ENCODE results near the gene SLC4A5.
"Not testable (repeated sequence)": the region's sequence is repeated elsewhere in the genome, so short reads cannot be mapped to it uniquely, and the experiment has no call there.

The SLC4A5 gene

DNA sequence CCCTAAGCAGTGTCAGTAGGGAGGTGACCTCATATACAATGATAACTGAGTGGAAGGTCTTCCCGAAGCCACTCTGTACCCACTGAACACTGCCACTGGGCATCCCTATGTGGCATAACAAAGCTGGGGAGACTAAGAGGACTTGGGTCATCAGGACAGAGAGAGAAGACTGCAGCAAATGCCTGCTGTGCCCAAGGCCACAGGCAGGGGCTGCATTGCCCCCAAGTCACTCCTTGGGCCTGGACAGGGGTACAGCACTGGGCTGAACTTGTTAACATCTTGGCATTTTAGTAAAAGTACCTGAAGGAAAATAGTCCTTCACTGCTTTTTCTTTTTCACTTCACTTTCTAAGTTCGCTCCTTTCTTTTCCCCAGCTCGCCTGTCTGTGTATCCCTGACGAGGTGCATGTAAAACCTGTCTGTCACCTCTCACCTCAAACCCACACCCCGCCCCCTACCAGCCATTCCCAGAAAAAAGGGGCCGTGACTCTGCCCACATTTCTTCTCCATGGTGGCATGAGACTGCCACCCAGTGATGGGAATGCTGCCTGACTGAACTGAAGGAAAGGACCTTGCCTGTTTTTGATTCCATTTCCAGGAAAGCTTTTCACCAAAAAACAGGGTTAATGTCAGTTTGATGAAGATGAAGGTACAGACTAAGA, 81.9 kb downstream of the SLC4A5 start:
- DNase-seq = no peak

DNA sequence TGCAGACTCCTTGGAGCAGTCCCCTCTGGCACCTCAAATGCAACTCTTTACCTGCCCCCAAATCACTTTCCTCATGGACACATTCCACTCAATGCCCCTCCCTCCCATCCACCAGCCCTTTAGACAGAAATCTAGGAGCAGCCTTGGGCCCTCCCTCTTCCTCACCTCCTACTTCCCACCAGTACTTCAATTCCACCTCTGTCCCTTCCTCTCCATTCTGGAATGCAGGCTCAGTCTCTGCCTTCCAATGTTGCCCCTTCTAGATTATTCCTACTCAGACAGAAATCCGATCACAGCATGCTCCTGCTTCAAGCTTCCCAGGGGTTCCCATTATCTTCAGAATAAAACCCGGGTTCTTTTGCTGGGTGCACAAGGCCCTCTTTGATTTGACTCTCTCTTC, 82.7 kb downstream of the SLC4A5 start:
- DNase-seq = no peak

DNA sequence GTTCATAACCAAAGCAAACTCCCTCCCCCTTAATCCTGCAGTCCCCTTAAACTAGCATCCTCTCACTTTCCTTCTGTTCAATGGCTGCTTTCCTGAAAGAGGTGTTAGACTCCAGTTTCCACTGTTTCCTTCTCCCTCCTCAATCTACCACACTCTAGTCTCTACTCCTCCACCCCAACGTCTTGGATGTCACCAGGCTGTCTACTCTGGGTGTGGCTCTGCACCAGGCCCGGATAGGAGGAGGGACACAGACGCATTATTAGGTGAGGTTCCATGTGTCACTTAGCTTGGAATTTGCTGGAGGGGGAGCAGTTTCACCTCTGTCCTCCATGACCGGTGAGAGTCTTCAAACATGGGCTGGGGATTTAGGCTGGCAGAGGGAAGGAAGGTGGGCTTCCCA, 83.5 kb downstream of the SLC4A5 start:
- DNase-seq = no peak

DNA sequence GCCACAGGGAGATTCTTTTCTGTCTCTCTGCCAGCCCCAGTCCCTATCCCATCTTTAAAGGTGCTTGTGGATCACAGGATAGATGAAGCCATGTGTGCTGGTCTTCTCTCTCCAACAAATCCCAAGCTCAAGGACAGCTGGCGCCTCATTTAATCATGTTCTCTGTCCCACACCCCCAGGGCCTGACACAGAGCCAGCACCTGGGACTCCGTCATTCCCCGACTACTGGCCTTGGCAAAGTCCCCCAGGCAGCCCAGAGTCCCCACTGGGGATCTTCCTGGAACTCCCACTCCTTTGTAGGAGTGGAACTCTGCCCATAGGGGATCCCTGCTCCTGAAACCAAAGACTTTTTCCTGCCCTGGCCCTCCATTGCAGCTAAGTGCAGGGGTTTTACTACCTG, 84.0 kb downstream of the SLC4A5 start:
- DNase-seq = no peak

DNA sequence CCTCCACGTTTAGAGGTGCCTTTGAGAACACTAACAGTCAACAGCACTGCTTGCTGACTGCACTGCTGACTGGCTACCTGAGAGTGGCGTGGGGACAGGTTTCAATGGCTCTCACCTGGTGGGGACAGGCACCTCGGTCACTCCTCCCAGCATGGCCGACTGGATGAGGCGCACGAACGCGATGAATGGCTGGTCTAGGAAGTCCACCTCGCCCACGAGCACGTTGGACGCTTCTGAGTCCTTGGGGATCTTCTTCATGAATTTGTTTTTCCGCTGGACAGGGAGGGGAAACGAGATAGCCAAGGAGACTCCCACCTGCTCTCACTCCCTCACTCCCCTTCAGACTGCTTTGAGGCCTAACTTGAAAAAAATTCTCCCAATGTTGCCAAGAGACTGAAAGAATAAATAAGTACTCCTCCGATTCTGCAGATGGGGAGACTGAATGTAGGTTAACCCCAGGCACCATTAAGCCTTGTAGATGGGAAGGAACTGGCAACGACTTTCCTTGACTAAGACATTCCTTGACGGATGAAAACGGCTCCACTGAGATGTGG, 87.5 kb downstream of the SLC4A5 start:
- no peak for DNase-seq

DNA sequence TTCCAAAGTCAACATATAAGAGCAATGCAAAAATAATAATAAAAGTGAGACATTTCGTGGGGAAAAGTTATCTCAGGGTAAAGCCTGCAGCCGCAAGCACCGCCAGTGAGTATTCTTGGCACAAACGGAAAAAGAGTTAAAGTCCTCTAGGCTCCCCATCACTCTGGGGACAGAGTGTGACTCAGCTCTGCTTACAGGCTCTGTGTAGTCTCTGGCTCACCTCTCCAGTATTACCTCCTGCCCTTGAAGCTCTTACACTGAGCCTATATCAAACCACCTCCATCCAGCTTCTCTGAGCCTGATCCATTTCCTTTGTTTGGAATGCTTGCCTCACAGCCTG, 89.3 kb downstream of the SLC4A5 start:
- no peak for DNase-seq

DNA sequence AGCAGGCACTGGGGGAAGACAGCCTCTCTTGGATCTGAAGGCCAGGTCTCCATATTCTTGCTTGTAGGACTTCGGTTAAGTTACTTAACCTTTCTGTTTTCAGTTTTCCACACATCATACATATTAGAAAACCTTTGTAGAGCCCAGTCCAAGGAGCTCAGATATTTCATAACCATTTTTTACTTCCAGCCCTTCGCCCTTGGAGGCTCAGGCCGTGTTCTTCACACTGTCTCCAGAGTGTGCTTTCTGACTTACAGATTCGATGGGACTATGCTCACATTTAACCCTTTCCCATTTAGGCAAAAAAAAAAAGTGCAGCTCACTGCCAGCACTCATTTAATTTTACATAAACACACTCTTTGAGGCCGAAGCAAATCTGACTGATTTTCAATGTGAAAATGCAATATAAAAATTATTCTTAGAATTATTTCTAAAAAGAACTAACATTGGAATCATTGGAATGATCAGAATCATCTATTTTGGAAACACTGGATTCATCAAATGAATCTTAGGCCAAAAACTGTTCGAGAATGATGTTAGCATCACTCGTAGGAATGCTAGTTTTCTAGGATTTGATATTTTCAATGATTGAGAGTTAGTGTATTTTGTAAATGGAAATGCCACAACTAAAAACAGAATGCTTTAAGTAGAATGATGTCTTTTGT, 89.8 kb downstream of the SLC4A5 start:
- DNase-seq = no peak

DNA sequence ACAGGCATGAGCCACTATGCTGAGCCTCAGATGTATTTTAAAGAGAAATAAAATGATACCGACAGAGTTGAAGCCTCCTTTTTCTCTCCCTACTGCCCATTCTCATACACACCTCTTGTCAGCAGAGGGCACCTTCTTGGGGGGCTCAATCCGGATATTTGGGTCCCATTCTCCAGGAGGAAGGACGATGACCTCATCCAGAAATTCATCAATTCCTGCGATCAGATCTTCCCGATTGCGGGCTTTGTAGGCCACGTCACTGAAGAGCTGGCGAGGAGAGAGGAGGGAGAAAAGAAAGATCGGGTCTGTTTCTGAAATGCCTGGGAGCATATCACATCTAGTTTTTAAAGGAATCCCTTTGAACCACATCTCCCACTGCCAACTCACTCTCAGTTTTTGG, 90.4 kb downstream of the SLC4A5 start:
- DNase-seq = no peak

DNA sequence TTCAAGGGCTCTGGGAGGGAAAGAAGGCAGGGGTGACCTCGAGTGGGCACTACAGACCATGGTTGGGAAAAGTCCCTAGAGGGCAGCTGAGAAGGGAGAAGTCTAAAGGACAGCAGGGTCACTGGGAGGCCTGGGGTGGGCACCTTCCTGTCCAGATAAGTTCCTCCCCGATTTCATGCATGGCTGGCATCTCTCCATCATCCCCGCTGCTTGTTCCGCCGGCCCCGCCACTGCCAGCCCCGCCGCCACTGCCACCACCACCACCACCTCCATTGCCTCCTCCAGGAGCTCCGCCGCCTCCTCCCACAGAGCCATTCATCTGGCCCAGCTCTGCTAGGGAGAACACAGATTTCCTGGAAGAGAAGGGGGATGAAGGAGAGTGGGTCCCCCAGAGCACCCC, 91.2 kb downstream of the SLC4A5 start:
- DNase-seq = no peak

DNA sequence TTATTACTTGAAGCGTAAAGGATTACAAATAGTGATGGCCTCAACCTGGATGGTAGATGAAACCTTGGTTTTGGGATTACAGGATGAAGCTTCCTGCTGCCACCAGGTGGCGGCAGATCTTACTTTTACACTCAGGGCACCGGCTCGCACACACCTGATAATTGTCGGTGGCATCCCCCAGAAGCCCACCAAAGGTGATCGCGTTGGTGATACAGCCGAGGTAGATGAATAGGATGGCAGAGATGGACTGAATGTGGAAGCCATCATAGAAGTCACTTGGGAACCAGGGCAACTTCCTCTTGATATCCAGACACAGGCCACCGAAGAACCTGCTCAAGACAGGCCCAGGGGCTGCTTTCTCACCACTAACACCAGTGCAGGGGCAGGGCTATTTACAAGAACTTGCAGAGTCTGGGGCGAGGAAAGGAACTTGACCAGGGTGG, 93.0 kb downstream of the SLC4A5 start:
- DNase-seq = peak; percentile 23

DNA sequence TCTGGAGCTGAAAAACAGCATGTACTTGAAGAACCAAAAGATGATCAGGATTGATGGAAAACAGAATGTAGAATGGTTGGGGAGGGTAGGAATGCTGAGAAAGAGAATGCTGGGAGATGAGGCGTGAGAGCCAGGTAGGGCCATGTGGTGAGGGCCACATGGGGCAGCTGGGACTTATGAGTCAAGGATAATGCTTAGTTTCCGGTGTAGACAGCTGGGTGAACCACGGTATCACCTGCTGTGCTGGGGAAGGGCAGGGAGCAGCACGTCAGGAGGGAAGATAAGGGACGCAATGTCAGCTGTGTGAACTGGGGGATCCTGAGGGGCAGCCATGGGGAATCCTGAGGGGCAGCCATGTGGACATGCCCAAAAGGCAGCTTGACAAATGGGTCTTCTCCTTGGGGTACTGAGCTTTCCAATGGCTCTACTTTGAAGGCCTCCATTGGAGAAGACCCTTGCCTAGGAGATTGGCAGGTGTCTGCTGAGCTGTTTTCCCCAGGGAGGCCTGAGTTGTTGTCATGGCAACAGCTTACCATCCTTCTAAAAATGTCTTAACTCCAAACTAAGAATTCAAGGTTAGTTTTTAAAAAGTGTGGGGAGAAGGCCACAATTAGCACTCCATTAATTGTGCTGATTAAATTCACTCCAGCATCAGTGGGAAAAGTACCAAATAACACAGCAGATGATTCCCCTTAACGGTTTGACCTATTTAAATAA, 93.7 kb downstream of the SLC4A5 start:
- DNase-seq = no peak

DNA sequence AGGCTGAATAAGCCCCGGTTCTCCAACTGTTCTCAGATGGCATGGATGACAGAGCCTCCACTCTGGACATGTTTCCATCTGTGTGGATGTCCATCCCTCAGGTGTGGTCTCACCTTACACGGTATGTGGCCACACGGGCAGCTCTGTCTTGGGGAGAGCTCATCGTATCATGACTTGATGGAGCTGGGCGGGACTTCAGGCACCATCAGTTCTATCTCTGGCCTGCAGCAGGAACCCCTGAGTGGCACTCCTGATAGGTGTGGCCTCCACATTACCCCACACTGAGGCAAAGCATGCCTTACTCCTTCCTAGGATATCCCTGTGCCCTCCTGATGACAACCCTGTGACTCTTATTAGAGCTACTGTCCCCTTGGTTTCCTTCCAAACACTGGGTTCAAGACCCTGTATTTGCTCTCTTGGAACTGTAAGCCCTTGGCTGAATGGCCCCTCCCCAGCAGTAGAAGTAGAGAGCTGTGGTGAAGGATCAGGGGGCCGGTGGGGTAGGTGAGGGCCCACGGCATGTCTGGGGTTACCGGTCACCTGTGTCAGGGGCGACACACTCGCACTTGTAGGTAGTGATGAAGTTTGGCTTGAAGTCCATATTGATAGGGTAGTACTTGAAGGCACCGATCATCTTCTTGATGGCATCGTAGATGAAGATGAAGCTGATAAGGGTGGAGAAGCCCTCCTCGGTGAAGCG, 96.6 kb downstream of the SLC4A5 start:
- no peak for DNase-seq

DNA sequence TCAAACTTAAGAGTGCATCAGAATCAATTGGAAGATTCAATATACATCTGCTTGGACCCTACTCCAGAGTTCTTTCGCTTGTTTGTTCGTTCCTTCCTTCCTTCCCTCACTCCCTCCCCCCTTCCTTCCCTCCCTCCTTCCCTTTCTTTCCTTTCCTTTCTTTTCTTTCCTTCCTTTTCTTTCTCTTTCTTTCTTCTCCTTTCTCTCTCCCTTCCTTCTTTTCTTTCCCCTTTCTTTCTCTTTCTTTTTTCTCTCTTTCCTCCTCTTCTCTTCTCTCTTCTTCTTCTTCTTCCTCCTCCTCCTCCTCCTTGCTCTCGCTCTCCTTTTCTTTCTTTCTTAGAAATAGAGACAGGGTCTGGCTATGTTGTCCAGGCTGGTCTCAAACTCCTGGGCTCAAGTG, 98.9 kb downstream of the SLC4A5 start:
- no peak for DNase-seq

DNA sequence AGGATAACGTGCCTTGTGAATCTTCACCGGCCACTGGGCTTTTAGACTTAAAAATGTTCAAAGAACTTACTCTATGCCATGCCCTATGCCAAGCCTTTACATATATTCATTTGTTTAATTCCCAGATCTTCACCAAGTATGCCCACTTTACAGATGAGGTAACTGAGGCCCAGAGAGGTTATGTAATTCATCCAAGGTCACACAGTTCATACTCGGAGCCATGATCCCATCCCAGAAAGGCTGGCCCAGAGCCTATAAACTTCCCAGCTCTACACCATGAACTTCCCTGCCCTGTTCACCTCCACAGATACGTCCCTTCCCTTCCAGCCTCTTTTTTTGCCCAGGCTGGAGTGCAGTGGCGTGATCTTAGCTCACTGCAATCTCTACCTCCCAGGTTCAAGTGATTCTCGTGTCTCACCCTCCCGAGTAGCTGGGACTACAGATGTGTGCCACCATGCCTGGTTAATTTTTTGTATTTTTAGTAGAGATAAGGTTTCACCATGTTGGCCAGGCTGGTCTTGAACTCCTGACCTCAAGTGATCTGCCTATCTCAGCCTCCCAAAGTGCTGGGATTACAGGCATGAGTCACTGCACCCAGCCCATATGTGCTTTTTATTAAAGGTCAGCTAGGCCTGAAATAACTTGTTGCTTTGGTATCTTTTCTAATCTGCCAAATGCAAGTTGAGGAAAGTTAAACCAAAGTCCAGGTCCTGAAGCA, 100.7 kb downstream of the SLC4A5 start:
- DNase-seq = no peak

DNA sequence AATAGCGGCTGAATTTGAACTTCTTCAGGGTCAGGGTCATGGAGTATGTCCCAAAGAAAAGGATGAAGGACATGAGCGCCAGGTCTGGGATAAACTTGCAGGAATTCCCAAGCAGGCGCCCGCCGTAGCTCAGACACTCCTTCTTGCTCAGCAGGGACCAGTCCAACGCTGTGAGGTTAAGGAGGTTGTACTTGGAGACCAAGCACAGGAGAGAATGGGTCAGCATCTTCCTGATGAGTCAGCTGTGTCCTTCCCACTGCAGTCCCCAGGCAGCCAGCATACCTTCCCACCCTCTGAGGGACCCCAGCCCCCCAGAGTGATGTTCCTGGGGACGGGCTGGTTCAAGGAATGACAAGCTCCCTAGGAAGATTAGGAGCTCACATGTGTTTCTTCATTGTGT, 103.9 kb downstream of the SLC4A5 start:
- no peak for DNase-seq

DNA sequence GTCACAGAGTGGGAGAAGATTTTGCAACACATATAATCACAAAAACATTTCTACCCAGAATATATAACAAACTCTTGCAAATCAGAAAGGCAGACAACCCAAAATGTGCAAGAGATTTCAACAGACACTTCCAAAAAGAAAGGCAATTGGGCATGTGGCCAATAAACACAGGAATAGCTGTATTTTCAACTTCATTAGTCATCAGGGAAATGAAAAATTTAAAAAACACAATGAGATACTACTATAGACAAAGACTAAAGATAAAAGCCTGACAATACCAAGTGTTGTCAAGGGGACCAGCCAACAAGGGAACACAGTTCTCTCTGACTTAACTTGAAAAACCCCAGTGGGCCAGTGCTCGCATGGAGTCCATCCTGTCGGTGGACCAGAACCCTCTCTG, 104.3 kb downstream of the SLC4A5 start:
- DNase-seq = peak; percentile 11

DNA sequence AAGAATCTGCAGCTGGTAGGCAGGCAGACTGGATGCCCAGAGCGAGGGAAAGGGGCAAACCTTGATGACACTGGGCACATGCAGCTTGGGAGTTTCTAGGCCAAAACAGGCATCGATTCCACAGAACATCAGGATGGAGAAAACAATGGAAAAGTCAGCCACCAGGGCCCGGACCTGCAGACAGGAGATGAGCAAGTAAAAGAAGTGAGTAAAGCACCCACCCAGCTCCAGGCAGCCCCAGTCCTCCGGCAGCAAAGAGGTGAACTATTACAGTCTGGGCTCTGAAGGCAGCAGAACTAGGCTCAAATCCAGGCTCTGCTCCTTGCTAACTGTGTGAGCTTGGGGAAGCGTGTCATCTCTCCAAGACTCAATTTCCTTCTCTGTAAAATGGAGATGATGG, 108.2 kb downstream of the SLC4A5 start:
- no peak for DNase-seq

DNA sequence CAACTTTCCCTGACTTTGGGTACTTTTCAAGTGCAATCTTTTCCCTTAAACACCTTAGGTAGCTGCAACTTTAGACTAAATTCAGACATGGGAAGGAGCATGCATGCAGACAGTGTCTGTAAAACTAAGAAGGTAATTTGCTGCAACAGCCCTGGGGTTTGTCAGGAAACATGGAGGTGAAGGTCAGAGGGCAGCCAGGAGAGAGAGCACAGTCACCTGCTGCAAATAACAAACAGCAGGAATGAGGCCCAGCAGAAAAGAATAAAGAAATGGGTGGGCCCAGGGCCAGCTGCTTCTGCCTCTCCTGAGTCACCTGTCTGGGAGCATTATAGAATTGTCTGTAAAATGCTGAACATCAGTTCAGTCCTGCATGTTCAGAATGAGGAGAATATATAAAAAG, 109.6 kb downstream of the SLC4A5 start:
- no peak for DNase-seq

DNA sequence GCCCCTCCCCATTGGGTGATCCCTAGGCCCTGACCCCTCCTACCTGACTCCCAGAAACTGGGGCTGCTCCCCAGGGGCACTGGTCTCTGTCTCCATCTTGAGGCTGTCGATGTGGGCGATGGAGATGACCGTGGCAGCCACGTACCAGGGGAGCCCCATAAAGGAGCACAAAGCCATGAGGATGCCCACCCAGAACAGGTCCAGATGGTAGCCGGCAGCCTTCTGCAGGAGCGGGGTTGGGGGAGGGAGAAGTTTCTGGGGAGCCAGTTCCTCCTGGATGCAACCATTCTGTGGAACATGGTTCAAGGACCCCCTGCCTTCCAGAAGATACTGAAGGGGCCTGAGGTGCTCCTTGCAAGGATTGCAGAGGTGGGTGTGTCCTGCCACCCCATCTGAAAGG, 110.8 kb downstream of the SLC4A5 start:
- no peak for DNase-seq

DNA sequence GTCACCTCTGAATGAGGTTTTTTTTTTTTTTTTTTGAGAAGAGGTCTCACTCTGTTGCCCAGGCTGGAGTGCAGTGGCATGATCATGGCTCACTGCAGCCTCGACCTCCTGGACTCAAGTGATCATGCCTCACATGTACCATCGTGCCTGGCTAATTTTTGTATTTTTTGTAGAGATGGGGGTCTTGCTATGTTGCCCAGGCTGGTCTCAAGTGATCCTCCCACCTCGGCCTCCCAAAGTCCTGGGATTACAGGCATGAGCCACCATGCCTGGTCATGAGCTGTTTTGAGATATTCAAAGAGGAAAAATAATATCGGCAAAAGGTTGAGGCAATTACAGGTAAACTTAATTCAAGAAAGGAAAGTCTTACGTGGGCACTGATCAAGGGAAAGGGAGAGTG, 113.4 kb downstream of the SLC4A5 start:
- not testable (repeated sequence) for DNase-seq

DNA sequence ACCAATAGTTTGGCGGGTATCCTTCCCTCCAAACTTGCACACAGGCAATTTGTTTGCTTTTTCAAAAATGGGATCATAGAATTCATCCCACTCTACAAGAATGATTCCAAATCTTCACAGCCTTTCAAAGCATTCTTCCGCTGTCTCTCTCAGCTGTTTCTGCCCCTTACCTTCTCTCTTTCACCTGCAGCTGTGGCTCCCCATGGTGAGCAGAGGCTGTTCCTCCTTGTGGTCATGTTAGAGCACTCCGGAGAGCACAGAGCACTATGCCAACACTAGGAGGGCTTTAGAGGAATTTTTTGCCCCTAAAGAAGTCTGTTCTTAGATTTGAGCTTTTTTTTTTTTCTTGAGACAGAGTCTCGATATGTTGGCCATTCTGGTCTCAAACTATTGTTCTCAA, 114.4 kb downstream of the SLC4A5 start:
- no peak for DNase-seq

DNA sequence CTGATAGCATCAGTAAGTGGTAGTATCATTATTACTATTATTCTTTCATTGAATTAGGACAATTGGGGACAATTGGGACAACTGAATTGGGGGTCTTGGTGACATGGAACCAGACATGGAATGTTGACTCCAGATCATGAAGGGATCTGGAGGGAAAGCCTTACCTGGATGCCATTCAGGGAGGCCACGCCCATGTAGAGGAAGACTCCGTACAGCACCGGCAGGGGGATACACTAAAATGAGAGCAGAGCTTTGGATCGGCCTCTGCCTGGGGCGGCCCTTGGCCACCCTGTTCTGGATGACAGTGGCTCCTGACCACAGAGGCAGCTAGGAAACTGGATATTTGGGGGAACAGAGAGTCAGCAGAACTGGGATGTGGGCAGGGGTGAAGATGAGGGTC, 115.6 kb downstream of the SLC4A5 start:
- DNase-seq = no peak

All from inflammatory macrophage treated with lipopolysaccharide for 4 hours (primary cell).